H9 (cell line): Measurements from ENCODE around the gene OBP2B. TPM values are rescaled to one million over a fixed set of nuclear protein-coding genes. Genes with fewer than 3 reads are reported as not detected.

Source experiments
- DNase-seq: peaks from one replicate; pipeline ENCODE4 v3.0.0-alpha.2; 2017
- H2AFZ ChIP-seq: one replicate; pipeline ENCODE4 v1.6.1; 2013; ENCODE audit warnings: mild to moderate bottlenecking, low read length, control low read depth, moderate library complexity
- H2AK5ac ChIP-seq: 2 replicates; pipeline ENCODE4 v1.6.1; 2013; ENCODE audit warnings: low read length, control low read depth, mixed read lengths; ENCODE audit not compliant: insufficient read length
- H2BK120ac ChIP-seq: one replicate; pipeline ENCODE4 v1.6.1; 2013; ENCODE audit warnings: low read depth, mild to moderate bottlenecking, low read length, control low read depth, inconsistent platforms; ENCODE audit not compliant: poor library complexity, severe bottlenecking
- H2BK12ac ChIP-seq: 2 replicates; pipeline ENCODE4 v1.6.1; 2013; ENCODE audit warnings: low read length, control low read depth, mixed read lengths, low read depth; ENCODE audit not compliant: insufficient read length
- H2BK15ac ChIP-seq: 2 replicates; pipeline ENCODE4 v1.6.1; 2013; ENCODE audit warnings: low read depth, low read length, control low read depth
- H2BK20ac ChIP-seq: one replicate; pipeline ENCODE4 v1.6.1; 2013; ENCODE audit warnings: low read depth, mild to moderate bottlenecking, low read length, control low read depth, inconsistent platforms; ENCODE audit not compliant: poor library complexity, severe bottlenecking
- H2BK5ac ChIP-seq: 2 replicates; pipeline ENCODE4 v1.6.1; 2013; ENCODE audit warnings: low read length, control low read depth, mixed read lengths; ENCODE audit not compliant: insufficient read length
- H3K14ac ChIP-seq: 2 replicates; pipeline ENCODE4 v1.6.1; 2013; ENCODE audit warnings: low read length, control low read depth; ENCODE audit not compliant: insufficient read depth
- H3K18ac ChIP-seq: 2 replicates; pipeline ENCODE4 v1.6.1; 2013; ENCODE audit warnings: low read depth, mild to moderate bottlenecking, mixed read lengths, low read length, control low read depth; ENCODE audit not compliant: insufficient read length
- H3K23ac ChIP-seq: 2 replicates; pipeline ENCODE4 v1.6.1; 2013; ENCODE audit warnings: low read length, control low read depth, mixed read lengths, low read depth; ENCODE audit not compliant: insufficient read length
- H3K23me2 ChIP-seq: 2 replicates; pipeline ENCODE4 v1.6.1; 2013; ENCODE audit warnings: low read depth, mild to moderate bottlenecking, mixed read lengths, low read length, control low read depth; ENCODE audit not compliant: insufficient read length, poor library complexity, severe bottlenecking
- H3K27ac ChIP-seq: 2 replicates; pipeline ENCODE4 v1.5.1; 2013; ENCODE audit warnings: low read length, control low read depth, mixed read lengths, low read depth; ENCODE audit not compliant: insufficient read length
- H3K27me3 ChIP-seq: 2 replicates; pipeline ENCODE4 v1.6.1; 2013; ENCODE audit warnings: low read length, control low read depth, inconsistent platforms; ENCODE audit not compliant: insufficient read depth
- H3K4ac ChIP-seq: 2 replicates; pipeline ENCODE4 v1.6.1; 2013; ENCODE audit warnings: low read depth, mild to moderate bottlenecking, control low read depth, inconsistent platforms, low read length, moderate library complexity
- H3K4me1 ChIP-seq: 2 replicates; pipeline ENCODE4 v1.6.1; 2013; ENCODE audit warnings: low read length, control low read depth, inconsistent platforms; ENCODE audit not compliant: insufficient read depth
- H3K4me2 ChIP-seq: 2 replicates; pipeline ENCODE4 v1.6.1; 2013; ENCODE audit warnings: low read length, control low read depth, mixed read lengths; ENCODE audit not compliant: insufficient read length, insufficient read depth
- H3K56ac ChIP-seq: 2 replicates; pipeline ENCODE4 v1.6.1; 2013; ENCODE audit warnings: low read depth, mild to moderate bottlenecking, mixed read lengths, low read length, control low read depth; ENCODE audit not compliant: insufficient read length
- H3K79me1 ChIP-seq: 2 replicates; pipeline ENCODE4 v1.6.1; 2013; ENCODE audit warnings: low read depth, mild to moderate bottlenecking, moderate library complexity, low read length, control low read depth, inconsistent platforms; ENCODE audit not compliant: insufficient read depth, poor library complexity, severe bottlenecking
- H3K79me2 ChIP-seq: 2 replicates; pipeline ENCODE4 v1.6.1; 2013; ENCODE audit warnings: low read length, control low read depth, inconsistent platforms; ENCODE audit not compliant: insufficient read depth
- H3K9ac ChIP-seq: 2 replicates; pipeline ENCODE4 v1.6.1; 2013; ENCODE audit warnings: low read length, control low read depth, mixed read lengths; ENCODE audit not compliant: insufficient read length; ENCODE audit errors: extremely low read depth
- H3K9me3 ChIP-seq: one replicate; pipeline ENCODE4 v1.6.1; 2013; ENCODE audit warnings: low read depth, low read length, inconsistent platforms; ENCODE audit not compliant: control insufficient read depth
- H3T11ph ChIP-seq: one replicate; pipeline ENCODE4 v1.6.1; 2013; ENCODE audit warnings: mild to moderate bottlenecking, low read length, control low read depth, inconsistent platforms
- H4K20me1 ChIP-seq: one replicate; pipeline ENCODE4 v1.6.1; 2013; ENCODE audit not compliant: control insufficient read depth, insufficient read length, insufficient read depth
- H4K5ac ChIP-seq: 2 replicates; pipeline ENCODE4 v1.6.1; 2013; ENCODE audit warnings: low read depth, mild to moderate bottlenecking, mixed read lengths, low read length, control low read depth; ENCODE audit not compliant: insufficient read length
- H4K8ac ChIP-seq: replicated peaks from 2 replicates; pipeline ENCODE4 v1.6.1; 2013; ENCODE audit warnings: low read length, control low read depth, mixed read lengths, low read depth; ENCODE audit not compliant: insufficient read length
- H4K91ac ChIP-seq: 2 replicates; pipeline ENCODE4 v1.6.1; 2013; ENCODE audit warnings: low read depth, mild to moderate bottlenecking, moderate library complexity, mixed read lengths, low read length, control low read depth; ENCODE audit not compliant: insufficient read length
- H3K27ac Mint-ChIP-seq, 3 experiments: 2 replicates in 2 of 3; 3 replicates in 1 of 3; pipeline ENCODE4 v1.8.0; 2020 to 2021; ENCODE audit warnings: mixed read lengths in 3 of 3, mild to moderate bottlenecking in 1 of 3, moderate library complexity in 1 of 3
- H3K27me3 Mint-ChIP-seq: 2 replicates; pipeline ENCODE4 v1.8.0; 2021; ENCODE audit warnings: low read depth, mild to moderate bottlenecking, moderate library complexity, mixed read lengths
- H3K36me3 Mint-ChIP-seq, 3 experiments: 2 replicates in 2 of 3; 3 replicates in 1 of 3; pipeline ENCODE4 v1.8.0; 2020 to 2021; ENCODE audit warnings: low read depth in 3 of 3, mixed read lengths in 3 of 3; ENCODE audit not compliant: insufficient read depth in 1 of 3
- H3K4me1 Mint-ChIP-seq, 2 experiments: 2 replicates each; pipeline ENCODE4 v1.8.0; 2020; ENCODE audit warnings: mixed read lengths in 2 of 2
- H3K4me3 Mint-ChIP-seq, 2 experiments: 2 replicates in 1 of 2; 3 replicates in 1 of 2; pipeline ENCODE4 v1.8.0; 2020 to 2021; ENCODE audit warnings: mild to moderate bottlenecking in 2 of 2, mixed read lengths in 2 of 2, moderate library complexity in 1 of 2
- H3K9me3 Mint-ChIP-seq, 2 experiments: 2 replicates in 1 of 2; 3 replicates in 1 of 2; pipeline ENCODE4 v1.8.0; 2020; ENCODE audit warnings: mild to moderate bottlenecking in 2 of 2, mixed read lengths in 2 of 2, moderate library complexity in 1 of 2
- CTCF ChIP-seq: fragments of 200-600 bp; sonication (generic); conservative IDR thresholded peaks from 3 replicates; pipeline ENCODE4 v1.8.0; 2021; ENCODE audit warnings: antibody characterized with exemption, mild to moderate bottlenecking
- WGBS: extraction: QIAGEN DNeasy Blood & Tissue Kit; methylation state at CpG from one replicate; pipeline ENCODE4 v1.1.7; 2013; ENCODE audit warnings: missing lambda C conversion rate, low lambda C conversion rate, mixed read lengths; ENCODE audit not compliant: insufficient read length; ENCODE audit errors: extremely low coverage; 5-methylcytosine and 5-hydroxymethylcytosine counted together
- total RNA-seq: library from RNA; stranded (reverse); gene quantifications from 2 replicates; pipeline ENCODE4 v1.2.1, GENCODE V29; 2021

The OBP2B gene
- total RNA-seq, 1 experiment from 2014 or later, result not detected

DNA sequence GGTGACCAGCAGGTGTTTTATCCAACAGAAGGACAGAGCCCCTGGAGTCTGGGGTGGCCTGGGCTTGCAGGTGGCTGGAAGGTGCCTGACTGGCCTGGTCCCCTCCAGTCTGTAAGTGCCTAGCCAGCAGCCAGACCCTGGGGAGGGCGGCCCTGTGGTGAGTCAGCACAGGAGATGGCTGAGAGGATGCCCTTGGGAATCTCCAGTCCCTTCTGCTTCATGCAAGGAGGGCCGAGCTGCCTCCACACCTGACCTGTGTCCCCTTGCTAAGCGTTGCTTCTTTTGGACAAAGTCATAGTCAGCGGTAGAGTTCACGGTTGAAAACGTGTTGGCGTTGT lies 20.2 kb downstream of the OBP2B start:
- no peak overlapping the region for H3K4me2 ChIP-seq
- H3K23ac ChIP-seq, result no peak overlapping the region
- H2AK5ac ChIP-seq, result no peak overlapping the region
- no peaks in the 10 kb centered on the region for H3K27me3 ChIP-seq
- Mint-ChIP-seq H3K4me1 (peaks cover 2 to 7% of the 10 kb centered on the region in 2 experiments; a peak in 3 of 4 replicates), H3K4me3 (0 out of 5 replicates have a peak overlapping the region, but pooled peaks of 1 of the 2 experiments have one; percentile 27), H3K36me3 (no peaks in the 10 kb centered on the region; a peak in 1 of 7 replicates), H3K27me3 (peaks cover 72% of the 10 kb centered on the region), H3K27ac (no peak overlapping the region; a peak in 1 of 7 replicates), H3K9me3 (no peaks in the 10 kb centered on the region; a peak in 1 of 5 replicates)
- no peak overlapping the region for H2BK5ac ChIP-seq
- WGBS, result no CpG with 5 or more reads among the region's 7 CpGs
- H3K23me2 ChIP-seq, result no peaks in the 10 kb centered on the region
- no peak overlapping the region for H2BK120ac ChIP-seq
- no peak overlapping the region for H4K5ac ChIP-seq
- H2BK15ac ChIP-seq, result no peak overlapping the region
- no peaks in the 10 kb centered on the region for H3K4me1 ChIP-seq
- H3K4ac ChIP-seq, result no peak overlapping the region
- H3K9me3 ChIP-seq, result no peaks in the 10 kb centered on the region
- no peak overlapping the region for H3K9ac ChIP-seq
- no peak overlapping the region for H2BK20ac ChIP-seq
- no peak overlapping the region for H2BK12ac ChIP-seq
- no peak for TF ChIP-seq CTCF
- H4K20me1 ChIP-seq, result no peaks in the 10 kb centered on the region
- no peak overlapping the region for H3K56ac ChIP-seq
- H3K79me1 ChIP-seq, result no peaks in the 10 kb centered on the region
- H2AFZ ChIP-seq, result no peak overlapping the region
- H4K8ac ChIP-seq, result no peak overlapping the region
- no peak for DNase-seq
- no peak overlapping the region for H3K27ac ChIP-seq
- H3K79me2 ChIP-seq, result no peaks in the 10 kb centered on the region
- no peak overlapping the region for H3K14ac ChIP-seq
- H3K18ac ChIP-seq, result no peak overlapping the region
- no peak overlapping the region for H4K91ac ChIP-seq
- H3T11ph ChIP-seq, result no peak overlapping the region
